GM10266 (cell line): Measurements from ENCODE around the gene GAD2.

ENCODE experiments used
- DNase-seq: peaks from one replicate; pipeline ENCODE4 v3.0.0; 2012; ENCODE audit errors: extremely low spot score
- TF ChIP-seq, protein P1 (sequence below): IDR thresholded peaks from 2 replicates; pipeline ENCODE4 v1.5.1; 2012; ENCODE audit warnings: mild to moderate bottlenecking, low read depth; ENCODE audit not compliant: control insufficient read depth, insufficient read depth; ENCODE audit errors: missing control alignments

The GAD2 gene

DNA sequence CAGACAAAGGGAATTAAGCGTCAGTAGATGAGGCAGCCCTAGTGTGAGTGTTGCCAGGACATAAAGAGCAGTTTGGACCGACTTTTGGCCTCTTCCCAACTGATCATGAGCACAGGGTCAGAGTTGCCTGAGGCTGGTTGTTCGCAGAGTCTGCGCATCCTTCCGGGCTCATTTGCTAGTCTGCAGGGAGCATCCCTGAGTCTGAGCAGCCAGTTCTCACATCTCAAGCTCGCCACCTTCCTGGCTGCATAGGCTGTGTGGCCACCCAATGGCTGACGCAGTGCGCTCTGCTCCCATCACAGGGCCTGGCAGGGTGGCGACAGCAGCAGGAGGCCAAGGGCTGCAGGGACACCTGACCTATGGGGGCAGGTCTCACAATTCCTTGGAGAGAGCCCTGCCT is 5.0 kb downstream of the GAD2 start:
- TF ChIP-seq, protein P1, sequence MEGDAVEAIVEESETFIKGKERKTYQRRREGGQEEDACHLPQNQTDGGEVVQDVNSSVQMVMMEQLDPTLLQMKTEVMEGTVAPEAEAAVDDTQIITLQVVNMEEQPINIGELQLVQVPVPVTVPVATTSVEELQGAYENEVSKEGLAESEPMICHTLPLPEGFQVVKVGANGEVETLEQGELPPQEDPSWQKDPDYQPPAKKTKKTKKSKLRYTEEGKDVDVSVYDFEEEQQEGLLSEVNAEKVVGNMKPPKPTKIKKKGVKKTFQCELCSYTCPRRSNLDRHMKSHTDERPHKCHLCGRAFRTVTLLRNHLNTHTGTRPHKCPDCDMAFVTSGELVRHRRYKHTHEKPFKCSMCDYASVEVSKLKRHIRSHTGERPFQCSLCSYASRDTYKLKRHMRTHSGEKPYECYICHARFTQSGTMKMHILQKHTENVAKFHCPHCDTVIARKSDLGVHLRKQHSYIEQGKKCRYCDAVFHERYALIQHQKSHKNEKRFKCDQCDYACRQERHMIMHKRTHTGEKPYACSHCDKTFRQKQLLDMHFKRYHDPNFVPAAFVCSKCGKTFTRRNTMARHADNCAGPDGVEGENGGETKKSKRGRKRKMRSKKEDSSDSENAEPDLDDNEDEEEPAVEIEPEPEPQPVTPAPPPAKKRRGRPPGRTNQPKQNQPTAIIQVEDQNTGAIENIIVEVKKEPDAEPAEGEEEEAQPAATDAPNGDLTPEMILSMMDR = no peak
- no peak for DNase-seq

DNA sequence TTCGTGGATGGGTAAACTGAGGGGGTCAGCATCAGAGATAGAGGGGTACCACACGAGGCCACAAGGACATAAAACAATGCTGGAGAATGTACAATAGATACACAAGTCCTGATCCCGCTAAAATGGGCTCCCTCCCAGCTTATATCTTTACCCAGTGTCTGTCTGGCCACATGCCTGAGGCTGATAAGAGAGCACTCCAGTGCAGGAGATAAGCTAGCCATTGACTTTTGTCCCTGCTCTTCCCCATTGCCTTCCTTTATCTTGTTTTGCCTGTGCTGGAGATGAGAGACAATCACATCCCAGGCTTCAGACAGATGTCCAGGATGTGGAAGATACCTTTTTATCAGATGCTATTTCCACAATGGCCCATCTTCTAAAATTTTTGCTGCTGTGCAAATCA is 6.0 kb downstream of the GAD2 start:
- DNase-seq = no peak
- TF ChIP-seq, protein P1 = no peak

DNA sequence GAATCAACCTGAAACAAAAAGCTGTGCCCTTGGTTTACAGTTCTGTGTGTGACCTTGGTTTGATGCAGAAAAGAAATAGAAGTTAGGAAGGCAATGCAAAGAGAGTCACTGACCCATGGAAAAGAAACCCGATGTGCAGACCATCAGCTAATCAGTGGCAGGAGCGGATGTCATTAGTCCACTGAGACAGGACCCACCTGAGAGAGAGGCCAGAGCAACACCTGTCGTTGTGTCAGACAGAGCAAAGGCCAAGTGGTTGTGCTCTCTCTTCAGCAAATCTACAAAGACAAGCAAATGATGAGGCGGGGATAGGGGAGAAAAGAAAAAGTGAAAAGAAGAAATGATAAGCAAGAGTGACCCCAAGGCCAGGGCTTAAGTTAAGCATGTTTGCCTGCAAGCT is 8.7 kb downstream of the GAD2 start:
- no peak for DNase-seq
- TF ChIP-seq, protein P1 = no peak

DNA sequence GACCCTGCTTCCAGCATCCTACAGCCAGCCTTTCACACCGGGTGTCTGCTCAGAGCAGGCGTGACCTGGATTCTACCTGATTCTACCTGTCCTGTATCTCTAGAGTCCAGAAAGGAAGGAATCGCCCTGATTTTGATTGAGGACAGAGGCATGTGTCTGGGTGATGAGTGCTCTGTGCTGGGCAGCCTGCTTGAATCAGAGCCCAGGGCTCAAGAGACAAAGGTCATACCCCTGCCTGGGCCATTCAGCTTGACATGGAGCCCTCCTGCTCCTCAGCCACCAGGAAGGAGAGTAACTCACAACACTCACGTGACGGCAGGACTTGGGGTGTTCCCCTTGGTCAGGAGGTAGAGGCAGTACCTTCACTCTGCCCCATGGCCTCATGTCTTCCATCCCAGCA is 11.2 kb downstream of the GAD2 start:
- DNase-seq = no peak
- TF ChIP-seq, protein P1 = no peak

DNA sequence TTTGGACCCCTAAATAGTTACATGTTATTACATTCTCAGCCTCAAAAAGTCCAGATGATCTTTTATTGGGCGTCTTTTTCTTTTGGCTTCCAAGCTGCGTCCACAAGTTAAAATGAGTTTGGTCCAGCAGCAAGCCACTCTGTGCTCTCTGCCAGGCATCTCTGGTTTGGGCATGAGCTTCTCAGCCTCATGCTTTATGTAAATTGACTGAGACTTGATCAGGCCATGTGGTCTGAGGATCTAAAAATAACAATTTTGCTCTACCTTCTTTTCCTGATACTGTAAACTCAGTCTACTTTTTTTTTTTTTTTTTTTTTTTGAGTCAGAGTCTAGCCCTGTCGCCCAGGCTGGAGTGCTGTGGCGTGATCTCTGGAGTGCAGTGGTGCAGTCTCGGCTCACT is 15.6 kb downstream of the GAD2 start:
- TF ChIP-seq, protein P1 = no peak
- no peak for DNase-seq

DNA sequence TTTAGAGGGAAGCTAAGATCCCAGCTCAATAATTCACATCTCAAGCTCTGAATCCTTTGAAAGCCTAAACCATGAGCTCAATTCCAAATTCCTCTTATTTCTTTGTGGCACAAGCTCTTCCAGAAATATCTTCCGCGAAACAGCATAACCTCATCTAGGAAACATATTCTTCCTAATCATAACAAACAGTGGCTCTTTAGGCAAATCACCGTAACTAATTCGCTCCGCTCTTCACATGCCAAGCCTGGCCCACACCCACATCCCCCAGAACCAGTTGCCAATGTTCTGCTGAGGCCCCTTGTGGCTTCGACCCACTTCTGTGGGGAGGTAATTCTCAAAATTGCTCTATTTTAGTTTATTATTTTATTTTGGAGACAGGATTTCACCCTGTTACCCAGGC is 19.2 kb downstream of the GAD2 start:
- TF ChIP-seq, protein P1 = no peak
- no peak for DNase-seq

DNA sequence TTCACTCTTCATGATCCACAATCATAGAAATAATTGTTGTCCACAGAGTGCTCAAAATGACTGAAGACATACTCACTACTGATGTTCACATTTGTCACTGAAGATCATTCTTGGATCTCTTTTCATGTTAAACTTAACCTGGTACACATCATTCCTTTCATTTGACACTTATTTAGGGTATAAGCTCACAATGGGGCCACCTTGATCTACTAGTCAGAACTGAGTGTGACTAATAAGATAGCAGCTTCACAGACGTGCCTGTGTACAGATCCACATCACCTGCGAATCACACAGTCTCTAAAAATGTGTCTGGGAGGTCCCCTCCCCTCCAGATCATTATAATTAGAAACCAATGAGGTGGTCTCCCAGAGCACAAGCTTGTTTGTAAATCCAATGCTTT is 21.8 kb downstream of the GAD2 start:
- no peak for DNase-seq
- TF ChIP-seq, protein P1 = no peak
